ENCODE data around the gene UNC13A. TPM values are rescaled to one million over a fixed set of nuclear protein-coding genes. Genes with fewer than 3 reads are reported as not detected.

UNC13A gene
- total RNA-seq, 1 experiment from 2014 or later = 29.0 TPM

GRCh38 chr19:17673937-17674799, 14.0 kb downstream of the UNC13A start:
- ATAC-seq (no peak), DNase-seq (ENCODE audit: low read depth, low spot score) (no peak)
- Histone ChIP-seq H3K36me3 (ENCODE audit: control insufficient read depth in 1 of 2, insufficient read depth in 2 of 2, low read length in 2 of 2) (peaks cover 0 to 3% of the 10 kb centered on the region in 2 experiments; a peak in 1 of 4 replicates), H3K27ac (ENCODE audit: low read depth, low read length) (no peak overlapping the region), H3K4me1 (ENCODE audit: control insufficient read depth in 1 of 2, insufficient read depth in 2 of 2, low read length in 2 of 2) (peaks cover 16 to 50% of the 10 kb centered on the region in 2 experiments), H4K20me1 (ENCODE audit: insufficient read depth) (no peaks in the 10 kb centered on the region), H3K9ac (ENCODE audit: low read length) (no peak overlapping the region), H3K9me3 (ENCODE audit: control insufficient read depth in 1 of 2, insufficient read depth in 1 of 2, low read depth in 1 of 2, low read length in 2 of 2) (no peaks in the 10 kb centered on the region), H2AFZ (ENCODE audit: low read depth, low read length, poor library complexity, severe bottlenecking) (no peak overlapping the region), H3K4me3 (replicated peaks in 1 of 2; ENCODE audit: low read depth in 1 of 2, low read length in 2 of 2) (no peak overlapping the region), H3K9me2 (ENCODE audit: insufficient read depth) (no peaks in the 10 kb centered on the region), H3K4me2 (ENCODE audit: low read length) (no peak overlapping the region), H3K27me3 (ENCODE audit: insufficient read depth, low read length) (no peaks in the 10 kb centered on the region), H3K79me2 (ENCODE audit: insufficient read depth, low read length) (peaks cover 5% of the 10 kb centered on the region; the same call in 1 of the 2 replicates)
- CTCF ChIA-PET = interaction anchor here (0.9 kb wide), 1 partner anchor 101 kb away, joined by 3 read pairs; no protein-coding TSS in a partner anchor
- POLR2A ChIA-PET = no interaction called here
- TF ChIP-seq EGR1 (IDR thresholded peaks at IDR 0.05; ENCODE audit: low read depth) = no peak
- no peak for TF ChIP-seq ZFX (IDR thresholded peaks at IDR 0.05)
- TF ChIP-seq FOSL1 (IDR thresholded peaks at IDR 0.05; ENCODE audit: low read depth) = no peak
- TF ChIP-seq RAD21 (IDR thresholded peaks at IDR 0.05; ENCODE audit: low read depth) = no peak
- TF ChIP-seq SRF (IDR thresholded peaks at IDR 0.05; ENCODE audit: low read depth) = no peak
- no peak for TF ChIP-seq EZH2phosphoT487 (IDR thresholded peaks at IDR 0.05; ENCODE audit: borderline replicate concordance)
- TF ChIP-seq, protein P1, sequence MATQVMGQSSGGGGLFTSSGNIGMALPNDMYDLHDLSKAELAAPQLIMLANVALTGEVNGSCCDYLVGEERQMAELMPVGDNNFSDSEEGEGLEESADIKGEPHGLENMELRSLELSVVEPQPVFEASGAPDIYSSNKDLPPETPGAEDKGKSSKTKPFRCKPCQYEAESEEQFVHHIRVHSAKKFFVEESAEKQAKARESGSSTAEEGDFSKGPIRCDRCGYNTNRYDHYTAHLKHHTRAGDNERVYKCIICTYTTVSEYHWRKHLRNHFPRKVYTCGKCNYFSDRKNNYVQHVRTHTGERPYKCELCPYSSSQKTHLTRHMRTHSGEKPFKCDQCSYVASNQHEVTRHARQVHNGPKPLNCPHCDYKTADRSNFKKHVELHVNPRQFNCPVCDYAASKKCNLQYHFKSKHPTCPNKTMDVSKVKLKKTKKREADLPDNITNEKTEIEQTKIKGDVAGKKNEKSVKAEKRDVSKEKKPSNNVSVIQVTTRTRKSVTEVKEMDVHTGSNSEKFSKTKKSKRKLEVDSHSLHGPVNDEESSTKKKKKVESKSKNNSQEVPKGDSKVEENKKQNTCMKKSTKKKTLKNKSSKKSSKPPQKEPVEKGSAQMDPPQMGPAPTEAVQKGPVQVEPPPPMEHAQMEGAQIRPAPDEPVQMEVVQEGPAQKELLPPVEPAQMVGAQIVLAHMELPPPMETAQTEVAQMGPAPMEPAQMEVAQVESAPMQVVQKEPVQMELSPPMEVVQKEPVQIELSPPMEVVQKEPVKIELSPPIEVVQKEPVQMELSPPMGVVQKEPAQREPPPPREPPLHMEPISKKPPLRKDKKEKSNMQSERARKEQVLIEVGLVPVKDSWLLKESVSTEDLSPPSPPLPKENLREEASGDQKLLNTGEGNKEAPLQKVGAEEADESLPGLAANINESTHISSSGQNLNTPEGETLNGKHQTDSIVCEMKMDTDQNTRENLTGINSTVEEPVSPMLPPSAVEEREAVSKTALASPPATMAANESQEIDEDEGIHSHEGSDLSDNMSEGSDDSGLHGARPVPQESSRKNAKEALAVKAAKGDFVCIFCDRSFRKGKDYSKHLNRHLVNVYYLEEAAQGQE (IDR thresholded peaks at IDR 0.05; ENCODE audit: low read depth) = no peak
- no peak for TF ChIP-seq SIN3A (IDR thresholded peaks at IDR 0.05; ENCODE audit: low read depth)
- TF ChIP-seq JUND (IDR thresholded peaks at IDR 0.05) = no peak
- no peak for TF ChIP-seq EZH2 (IDR thresholded peaks at IDR 0.05)
- no peak for TF ChIP-seq SP1 (IDR thresholded peaks at IDR 0.05; ENCODE audit: low read depth)
- RAD21 ChIA-PET (ENCODE audit: low non-redundant PET in 1 of 2, low total read pairs in 2 of 2, uncharacterized antibody in 2 of 2, unreplicated experiment in 2 of 2) = interaction anchor here in 1 of 2 experiments (1.1 kb wide), 1 partner anchor 93 kb away, joined by 3 read pairs; no protein-coding TSS in a partner anchor
- intact Hi-C loops (cut with micrococcal nuclease) = no loop called here
- no TSS peak for BruUV-seq (replicated peaks)

Data from HCT116 (cell line).